Measurements from ENCODE around the gene DLD. TPM values are rescaled to one million over a fixed set of nuclear protein-coding genes. Genes with fewer than 3 reads are reported as not detected.
A peak's percentile ranks its signal among the peaks of the same experiment; 100 is the strongest.

DLD gene
- total RNA-seq, 2 experiments from 2014 or later = 43.8 to 82.3 TPM

DNA sequence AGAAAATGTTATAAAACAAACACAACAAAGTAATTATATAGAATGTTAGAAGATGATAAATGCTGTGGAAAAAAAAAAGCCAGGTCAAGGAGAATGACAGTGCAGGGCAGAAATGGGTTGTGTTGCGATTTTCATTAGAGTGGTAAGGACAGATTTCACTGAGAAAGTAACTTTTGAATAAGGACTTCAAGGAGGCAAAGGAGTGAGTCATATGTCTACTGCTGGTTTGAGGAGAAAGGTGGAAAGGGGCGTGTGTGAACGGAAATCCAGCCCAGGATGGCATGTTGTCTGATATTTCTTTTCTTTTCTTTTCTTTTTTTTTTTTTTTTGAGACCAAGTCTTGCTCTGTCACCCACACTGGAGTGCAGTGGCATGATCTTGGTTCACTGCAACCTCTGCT lies 12.3 kb upstream of the DLD start:
- H3K9me2 ChIP-seq (ENCODE audit: insufficient read depth, low read length) = no peaks in the 10 kb centered on the region
- POLR2A ChIA-PET = interaction anchor here (0.7 to 3.6 kb wide), 3 partner anchors 12 to 17 kb away, joined by 3 to 17 read pairs (median 7); partner anchors contain the start of gene DLD
- TF ChIP-seq, protein P1, sequence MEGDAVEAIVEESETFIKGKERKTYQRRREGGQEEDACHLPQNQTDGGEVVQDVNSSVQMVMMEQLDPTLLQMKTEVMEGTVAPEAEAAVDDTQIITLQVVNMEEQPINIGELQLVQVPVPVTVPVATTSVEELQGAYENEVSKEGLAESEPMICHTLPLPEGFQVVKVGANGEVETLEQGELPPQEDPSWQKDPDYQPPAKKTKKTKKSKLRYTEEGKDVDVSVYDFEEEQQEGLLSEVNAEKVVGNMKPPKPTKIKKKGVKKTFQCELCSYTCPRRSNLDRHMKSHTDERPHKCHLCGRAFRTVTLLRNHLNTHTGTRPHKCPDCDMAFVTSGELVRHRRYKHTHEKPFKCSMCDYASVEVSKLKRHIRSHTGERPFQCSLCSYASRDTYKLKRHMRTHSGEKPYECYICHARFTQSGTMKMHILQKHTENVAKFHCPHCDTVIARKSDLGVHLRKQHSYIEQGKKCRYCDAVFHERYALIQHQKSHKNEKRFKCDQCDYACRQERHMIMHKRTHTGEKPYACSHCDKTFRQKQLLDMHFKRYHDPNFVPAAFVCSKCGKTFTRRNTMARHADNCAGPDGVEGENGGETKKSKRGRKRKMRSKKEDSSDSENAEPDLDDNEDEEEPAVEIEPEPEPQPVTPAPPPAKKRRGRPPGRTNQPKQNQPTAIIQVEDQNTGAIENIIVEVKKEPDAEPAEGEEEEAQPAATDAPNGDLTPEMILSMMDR (conservative IDR thresholded peaks at IDR 0.05; ENCODE audit: low read length) = no peak
- TF ChIP-seq EZH2phosphoT487 (IDR thresholded peaks at IDR 0.05; ENCODE audit: borderline replicate concordance, low read depth, low read length) = no peak
- no peaks in the 10 kb centered on the region for H3K36me3 ChIP-seq (ENCODE audit: insufficient read depth, low read length)
- H3K9me3 ChIP-seq (ENCODE audit: low read length) = no peaks in the 10 kb centered on the region
- no peak for DNase-seq (ENCODE audit: low spot score)
- H3K4me2 ChIP-seq (ENCODE audit: low read length) = no peak overlapping the region
- CTCF ChIA-PET (ENCODE audit: unreplicated experiment) = interaction anchor here (0.6 to 0.8 kb wide), 2 partner anchors 12 to 689 kb away, joined by 3 read pairs; no protein-coding TSS in a partner anchor
- no peaks in the 10 kb centered on the region for H3K4me1 ChIP-seq (ENCODE audit: insufficient read depth, low read length, poor library complexity, severe bottlenecking)
- no TSS peak for BruUV-seq (replicated peaks)
- H4K20me1 ChIP-seq (ENCODE audit: insufficient read depth, low read length) = no peaks in the 10 kb centered on the region
- no peak overlapping the region for H3K4me3 ChIP-seq (ENCODE audit: low read depth, low read length, poor library complexity, severe bottlenecking)
- intact Hi-C loops (cut with micrococcal nuclease; ENCODE audit: unreplicated experiment) = loop anchor here (5.0 to 10.0 kb wide), 7 partner anchors 136 to 1214 kb away; partner anchors contain the start of genes BCAP29, CBLL1 and CCDC71L
- no peak overlapping the region for H3K27ac ChIP-seq (ENCODE audit: low read depth, low read length, poor library complexity, severe bottlenecking)
- no peaks in the 10 kb centered on the region for H3K79me2 ChIP-seq (ENCODE audit: insufficient read depth, low read depth, low read length)
- H2AFZ ChIP-seq (ENCODE audit: low read length) = no peak overlapping the region

DNA sequence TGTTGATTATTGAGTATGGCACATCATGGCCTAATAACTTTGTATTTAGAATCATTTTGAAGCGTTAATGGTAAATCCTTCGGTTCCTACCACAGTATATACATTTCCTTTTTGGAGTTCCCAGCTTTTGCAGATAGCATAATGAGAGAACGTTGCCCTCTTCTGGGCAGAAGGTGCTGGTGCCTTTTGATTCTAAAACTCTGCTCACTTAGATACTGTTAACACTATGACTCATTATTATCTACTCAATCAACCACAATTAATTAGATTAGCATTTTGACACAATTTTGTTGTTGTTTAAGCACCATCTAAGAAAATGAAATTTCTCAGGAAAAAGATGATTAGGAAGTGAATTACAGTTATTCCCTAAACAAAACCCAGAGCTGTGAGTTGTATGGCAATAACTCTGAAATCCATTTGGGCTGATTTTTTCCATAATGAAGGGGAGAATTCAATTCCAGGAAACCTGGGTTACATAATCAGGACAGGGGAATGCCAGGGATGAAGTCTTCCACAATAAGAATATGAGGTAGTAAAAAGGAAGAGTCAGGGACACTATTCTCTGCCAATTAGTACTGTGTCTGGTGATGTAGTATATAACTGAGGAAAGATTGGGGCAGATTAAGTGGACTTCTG lies 11.5 kb upstream of the DLD start:
- Histone ChIP-seq H3K9me3 (ENCODE audit: low read length) (no peaks in the 10 kb centered on the region), H3K36me3 (ENCODE audit: insufficient read depth, low read length) (no peaks in the 10 kb centered on the region), H4K20me1 (ENCODE audit: insufficient read depth, low read length) (no peaks in the 10 kb centered on the region), H3K4me3 (ENCODE audit: low read depth, low read length, poor library complexity, severe bottlenecking) (no peak overlapping the region), H2AFZ (ENCODE audit: low read length) (peak overlapping the region; percentile 39; the same call in 1 of the 2 replicates), H3K79me2 (ENCODE audit: insufficient read depth, low read depth, low read length) (no peaks in the 10 kb centered on the region), H3K27ac (ENCODE audit: low read depth, low read length, poor library complexity, severe bottlenecking) (no peak overlapping the region), H3K4me2 (ENCODE audit: low read length) (no peak overlapping the region), H3K9me2 (ENCODE audit: insufficient read depth, low read length) (no peaks in the 10 kb centered on the region), H3K4me1 (ENCODE audit: insufficient read depth, low read length, poor library complexity, severe bottlenecking) (no peaks in the 10 kb centered on the region)
- TF ChIP-seq, protein P1 (conservative IDR thresholded peaks at IDR 0.05; ENCODE audit: low read length) = peak; percentile 97
- no peak for TF ChIP-seq EZH2phosphoT487 (IDR thresholded peaks at IDR 0.05; ENCODE audit: borderline replicate concordance, low read depth, low read length)
- DNase-seq (ENCODE audit: low spot score) = peak; percentile 63
- no TSS peak for BruUV-seq (replicated peaks)
- intact Hi-C loops (cut with micrococcal nuclease; ENCODE audit: unreplicated experiment) = loop anchor here (5.0 to 10.0 kb wide), 7 partner anchors 137 to 1215 kb away; partner anchors contain the start of genes BCAP29, CBLL1 and CCDC71L
- ChIA-PET CTCF (ENCODE audit: unreplicated experiment) (interaction anchor here (0.6 to 0.8 kb wide), 2 partner anchors 11 to 690 kb away, joined by 3 read pairs; no protein-coding TSS in a partner anchor), POLR2A (interaction anchor here (3.6 kb wide), 1 partner anchor 11 kb away, joined by 17 read pairs; the partner anchor contains the start of gene DLD)

DNA sequence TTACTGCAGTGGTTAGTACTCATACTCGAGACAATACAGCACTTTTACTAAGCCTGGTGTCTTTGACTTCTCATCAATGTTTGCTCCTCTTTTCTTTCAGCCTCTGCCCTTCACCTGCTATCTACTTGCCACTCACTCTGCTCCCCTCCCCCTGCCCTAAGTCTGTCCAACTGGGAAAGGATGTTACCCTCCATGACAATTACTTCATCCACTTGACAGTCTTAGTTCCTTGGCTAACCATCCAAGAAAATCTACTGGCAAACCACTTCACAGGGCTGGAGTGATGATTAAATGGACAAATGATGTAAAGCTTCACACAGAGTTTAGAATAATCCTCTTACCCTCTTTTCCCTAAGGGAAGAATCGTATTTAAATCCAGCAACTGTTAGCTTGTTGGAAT lies 8.2 kb upstream of the DLD start:
- Histone ChIP-seq H3K4me1 (ENCODE audit: insufficient read depth, low read length, poor library complexity, severe bottlenecking) (no peaks in the 10 kb centered on the region), H3K9me3 (ENCODE audit: low read length) (no peaks in the 10 kb centered on the region), H2AFZ (ENCODE audit: low read length) (no peak overlapping the region), H3K4me2 (ENCODE audit: low read length) (no peak overlapping the region), H3K36me3 (ENCODE audit: insufficient read depth, low read length) (no peaks in the 10 kb centered on the region), H4K20me1 (ENCODE audit: insufficient read depth, low read length) (no peaks in the 10 kb centered on the region), H3K27ac (ENCODE audit: low read depth, low read length, poor library complexity, severe bottlenecking) (no peak overlapping the region), H3K9me2 (ENCODE audit: insufficient read depth, low read length) (no peaks in the 10 kb centered on the region), H3K4me3 (ENCODE audit: low read depth, low read length, poor library complexity, severe bottlenecking) (no peak overlapping the region), H3K79me2 (ENCODE audit: insufficient read depth, low read depth, low read length) (no peaks in the 10 kb centered on the region)
- ChIA-PET POLR2A (interaction anchor here (0.8 kb wide), 1 partner anchor 64 kb away, joined by 3 read pairs; no protein-coding TSS in a partner anchor), CTCF (ENCODE audit: unreplicated experiment) (no interaction called here)
- no peak for TF ChIP-seq EZH2phosphoT487 (IDR thresholded peaks at IDR 0.05; ENCODE audit: borderline replicate concordance, low read depth, low read length)
- TF ChIP-seq, protein P1 (conservative IDR thresholded peaks at IDR 0.05; ENCODE audit: low read length) = no peak
- no TSS peak for BruUV-seq (replicated peaks)
- no peak for DNase-seq (ENCODE audit: low spot score)
- intact Hi-C loops (cut with micrococcal nuclease; ENCODE audit: unreplicated experiment) = no loop called here
